H1 (cell line): ENCODE results near the gene ADGRF1. TPM values are rescaled to one million over a fixed set of nuclear protein-coding genes. Genes with fewer than 3 reads are reported as not detected.
A peak's percentile ranks its signal among the peaks of the same experiment; 100 is the strongest.

Experiments
- CTCF ChIA-PET: fragments of 300-600 bp; sonication (Branson Sonifier 250); formaldehyde crosslinking; loops from one replicate; lab custom pipeline; 2021; ENCODE audit not compliant: partially characterized antibody; lab: Charles Lee
- POLR2A ChIA-PET: fragments of 300-600 bp; sonication (Branson Sonifier 250); formaldehyde crosslinking; loops from one replicate; lab custom pipeline; 2021; ENCODE audit warnings: inconsistent platforms; ENCODE audit not compliant: partially characterized antibody; lab: Charles Lee
- DNase-seq, 2 experiments: peaks; one replicate each; pipeline versions ENCODE4 v3.0.0 to v3.0.0-alpha.2; 2010 to 2022; ENCODE audit warnings: low spot score in 2 of 2, low read depth in 1 of 2, mixed read lengths in 1 of 2
- FAIRE-seq: peaks from 2 replicates; lab custom pipeline; 2011; peaks lifted over from hg19 to GRCh38; lab: Jason Lieb, UNC
- H2AFZ ChIP-seq: 2 replicates; pipeline ENCODE4 v1.8.1; 2012; ENCODE audit warnings: low read length, inconsistent platforms
- H2AK5ac ChIP-seq: 2 replicates; pipeline ENCODE4 v1.6.1; 2013; ENCODE audit warnings: low read depth, low read length
- H2BK120ac ChIP-seq: replicated peaks from 2 replicates; pipeline ENCODE3; 2013; ENCODE audit warnings: low read depth, low read length, inconsistent platforms
- H2BK12ac ChIP-seq: 2 replicates; pipeline ENCODE4 v1.6.1; 2013; ENCODE audit warnings: low read depth, low read length
- H2BK15ac ChIP-seq: 2 replicates; pipeline ENCODE4 v1.6.1; 2013; ENCODE audit warnings: low read length
- H2BK20ac ChIP-seq: 2 replicates; pipeline ENCODE4 v1.6.1; 2013; ENCODE audit warnings: low read length
- H2BK5ac ChIP-seq: 2 replicates; pipeline ENCODE4 v1.6.1; 2013; ENCODE audit warnings: low read depth, low read length
- H3K14ac ChIP-seq: 2 replicates; pipeline ENCODE4 v1.6.1; 2013; ENCODE audit warnings: inconsistent platforms; ENCODE audit not compliant: insufficient read length
- H3K18ac ChIP-seq: 2 replicates; pipeline ENCODE4 v1.6.1; 2013; ENCODE audit warnings: low read length; ENCODE audit errors: extremely low read depth
- H3K23ac ChIP-seq: 2 replicates; pipeline ENCODE4 v1.6.1; 2013; ENCODE audit warnings: inconsistent platforms; ENCODE audit not compliant: insufficient read length
- H3K23me2 ChIP-seq: 2 replicates; pipeline ENCODE4 v1.6.1; 2013; ENCODE audit warnings: low read depth, low read length
- H3K27ac ChIP-seq: 2 replicates; pipeline ENCODE4 v1.6.1; 2011; ENCODE audit warnings: low read depth, low read length, inconsistent platforms
- H3K27me3 ChIP-seq, 4 experiments: replicated peaks in 1 of 4; 1 replicate in 1 of 4; 2 replicates in 3 of 4; pipeline versions ENCODE4 v1.6.1 to v1.8.1; 2011 to 2013; ENCODE audit warnings: low read length in 3 of 4, mild to moderate bottlenecking in 3 of 4, inconsistent platforms in 2 of 4, mixed read lengths in 2 of 4, moderate library complexity in 1 of 4; ENCODE audit not compliant: control insufficient read depth in 3 of 4, insufficient read depth in 3 of 4; ENCODE audit errors: extremely low read depth in 1 of 4
- H3K36me3 ChIP-seq, 4 experiments: 2 replicates each; pipeline versions ENCODE4 v1.6.1 to v1.8.1; 2011 to 2013; ENCODE audit warnings: mild to moderate bottlenecking in 4 of 4, low read length in 3 of 4, moderate library complexity in 2 of 4, control low read depth in 1 of 4, inconsistent platforms in 1 of 4; ENCODE audit not compliant: insufficient read depth in 4 of 4, control insufficient read depth in 2 of 4
- H3K4ac ChIP-seq: replicated peaks from 2 replicates; pipeline ENCODE3; 2013; ENCODE audit warnings: low read length, low read depth, mixed read lengths, inconsistent platforms; ENCODE audit not compliant: insufficient read length
- H3K4me1 ChIP-seq, 4 experiments: replicated peaks in 1 of 4; 1 replicate in 1 of 4; 2 replicates in 3 of 4; pipeline versions ENCODE4 v1.6.1 to v1.8.1; 2011 to 2013; ENCODE audit warnings: low read length in 3 of 4, inconsistent platforms in 2 of 4, mixed read lengths in 1 of 4; ENCODE audit not compliant: insufficient read depth in 4 of 4, control insufficient read depth in 3 of 4
- H3K4me2 ChIP-seq, 2 experiments: 2 replicates each; pipeline versions ENCODE4 v1.6.1 to v1.8.1; 2011 to 2013; ENCODE audit warnings: low read depth in 2 of 2, low read length in 2 of 2, control low read depth in 1 of 2, inconsistent platforms in 1 of 2, mild to moderate bottlenecking in 1 of 2; ENCODE audit not compliant: insufficient read depth in 1 of 2
- H3K4me3 ChIP-seq, 4 experiments: fragments of 200-600, 300-600 bp in 1 of 4; sonication (generic), shearing (Covaris generic), sonication (Bioruptor Twin) in 1 of 4; 2 replicates each; pipeline versions ENCODE4 v1.5.1 to v1.8.1; 2011 to 2016; ENCODE audit warnings: low read length in 4 of 4, low read depth in 3 of 4, control low read depth in 2 of 4, inconsistent platforms in 2 of 4, mild to moderate bottlenecking in 2 of 4, mixed read lengths in 1 of 4, moderate library complexity in 1 of 4; ENCODE audit not compliant: insufficient read depth in 2 of 4; ENCODE audit errors: extremely low read depth in 1 of 4
- H3K56ac ChIP-seq: replicated peaks from 2 replicates; pipeline ENCODE3; 2013; ENCODE audit warnings: low read depth, mild to moderate bottlenecking, mixed read lengths, low read length, inconsistent platforms; ENCODE audit not compliant: insufficient read length
- H3K79me1 ChIP-seq: 2 replicates; pipeline ENCODE4 v1.6.1; 2013; ENCODE audit warnings: low read depth, low read length, control low read depth
- H3K79me2 ChIP-seq, 2 experiments: 2 replicates each; pipeline versions ENCODE4 v1.6.1 to v1.8.1; 2012 to 2013; ENCODE audit warnings: low read length in 2 of 2, mild to moderate bottlenecking in 2 of 2, inconsistent platforms in 1 of 2; ENCODE audit not compliant: insufficient read depth in 2 of 2, control insufficient read depth in 1 of 2
- H3K9ac ChIP-seq, 4 experiments: replicated peaks in 1 of 4; 1 replicate in 1 of 4; 2 replicates in 3 of 4; pipeline versions ENCODE4 v1.6.1 to v1.8.1; 2011 to 2013; ENCODE audit warnings: low read depth in 3 of 4, low read length in 3 of 4, control low read depth in 2 of 4, mild to moderate bottlenecking in 2 of 4, moderate library complexity in 2 of 4, inconsistent platforms in 1 of 4; ENCODE audit errors: extremely low read depth in 1 of 4
- H3K9me3 ChIP-seq, 2 experiments: 2 replicates each; pipeline versions ENCODE4 v1.6.1 to v1.8.1; 2012 to 2013; ENCODE audit warnings: mild to moderate bottlenecking in 2 of 2, moderate library complexity in 2 of 2, control low read depth in 1 of 2, inconsistent platforms in 1 of 2, low read depth in 1 of 2, low read length in 1 of 2, mixed read lengths in 1 of 2; ENCODE audit not compliant: insufficient read depth in 2 of 2
- H4K20me1 ChIP-seq, 2 experiments: replicated peaks in 1 of 2; 2 replicates each; pipeline versions ENCODE3 to v1.8.1; 2011 to 2013; ENCODE audit warnings: inconsistent platforms in 2 of 2, low read length in 2 of 2, mild to moderate bottlenecking in 1 of 2; ENCODE audit not compliant: insufficient read depth in 2 of 2, control insufficient read depth in 1 of 2
- H4K5ac ChIP-seq: 2 replicates; pipeline ENCODE4 v1.6.1; 2013; ENCODE audit warnings: low read length, low read depth, mixed read lengths, inconsistent platforms; ENCODE audit not compliant: insufficient read length
- H4K8ac ChIP-seq: 2 replicates; pipeline ENCODE4 v1.8.0; 2013; ENCODE audit warnings: mild to moderate bottlenecking, moderate library complexity, low read length, inconsistent platforms; ENCODE audit not compliant: insufficient read depth; ENCODE audit errors: extremely low read depth
- H4K91ac ChIP-seq: replicated peaks from 2 replicates; pipeline ENCODE3; 2013; ENCODE audit warnings: low read length, mixed read lengths, inconsistent platforms; ENCODE audit not compliant: insufficient read length
- CHD1 ChIP-seq: IDR thresholded peaks from 2 replicates; pipeline ENCODE4 v1.6.1; 2012; ENCODE audit warnings: low read depth, low read length, improper control_type of control experiment
- CTBP2 ChIP-seq: IDR thresholded peaks from 2 replicates; pipeline ENCODE4 v1.7.0; 2011; ENCODE audit warnings: borderline replicate concordance, mild to moderate bottlenecking, moderate library complexity, mixed read lengths, low read length; ENCODE audit not compliant: insufficient read depth, insufficient read length
- KDM1A ChIP-seq: fragments of 200-600, 300-600 bp; sonication (generic); IDR thresholded peaks from 2 replicates; pipeline ENCODE4 v1.7.1; 2016; ENCODE audit warnings: mild to moderate bottlenecking, low read length, borderline replicate concordance
- NRF1 ChIP-seq: IDR thresholded peaks from 2 replicates; pipeline ENCODE4 v1.6.1; 2011; ENCODE audit warnings: mild to moderate bottlenecking, low read depth, low read length, improper control_type of control experiment
- RBBP5 ChIP-seq: IDR thresholded peaks from 2 replicates; pipeline ENCODE4 v1.7.1; 2012; ENCODE audit warnings: low read depth, mild to moderate bottlenecking, inconsistent platforms, low read length, moderate library complexity, borderline replicate concordance
- SP4 ChIP-seq: IDR thresholded peaks from 2 replicates; pipeline ENCODE4 v1.6.1; 2012; ENCODE audit warnings: low read length, inconsistent platforms
- TAF7 ChIP-seq: optimal IDR thresholded peaks from 2 replicates; pipeline ENCODE3; 2011; ENCODE audit warnings: low read depth, mild to moderate bottlenecking, inconsistent platforms, low read length, moderate library complexity, borderline replicate concordance
- TCF12 ChIP-seq: IDR thresholded peaks from 2 replicates; pipeline ENCODE4 v1.6.1; 2011; ENCODE audit warnings: low read depth, mild to moderate bottlenecking, low read length
- WGBS, 2 experiments: shearing (Covaris generic) in 1 of 2; methylation state at CpG; one replicate each; pipeline versions ENCODE4 v1.1.6 to v1.1.7; 2013 to 2015; ENCODE audit warnings: low lambda C conversion rate in 2 of 2, mixed read lengths in 2 of 2, inconsistent platforms in 1 of 2, low coverage in 1 of 2, missing lambda C conversion rate in 1 of 2; ENCODE audit not compliant: insufficient replicate concordance in 2 of 2, insufficient coverage in 1 of 2, insufficient read length in 1 of 2; ENCODE audit errors: extremely low coverage in 1 of 2, missing lambda C conversion rate in 1 of 2; 5-methylcytosine and 5-hydroxymethylcytosine counted together
- polyA plus RNA-seq, 7 experiments: library from polyadenylated mRNA; depleted of rRNA in 3 of 7; stranded (reverse) in 5 of 7; unstranded in 2 of 7; fragments of >200 nt in 5 of 7; fragments of 200-250 nt in 2 of 7; gene quantifications; 1 replicate in 5 of 7; 2 replicates in 1 of 7; 4 replicates in 1 of 7; pipeline versions ENCODE4 v1.2.1 to v1.2.3, GENCODE V29; 2011 to 2013; ENCODE audit warnings: missing spikeins in 2 of 7, mixed read lengths in 2 of 7
- total RNA-seq: library from RNA; stranded (reverse); fragmentation: NEBNext Ultra II Directional; extraction: Animal tissue kit (Norgen Biotek cat#: 25700); gene quantifications from 2 replicates; pipeline ENCODE4 v1.2.1, GENCODE V29; 2021

The ADGRF1 gene
- total and polyA plus RNA-seq, 2 of the 8 experiments (the other 6 are each of a cell fraction or from before 2014, with no cell fraction given), result not detected

DNA sequence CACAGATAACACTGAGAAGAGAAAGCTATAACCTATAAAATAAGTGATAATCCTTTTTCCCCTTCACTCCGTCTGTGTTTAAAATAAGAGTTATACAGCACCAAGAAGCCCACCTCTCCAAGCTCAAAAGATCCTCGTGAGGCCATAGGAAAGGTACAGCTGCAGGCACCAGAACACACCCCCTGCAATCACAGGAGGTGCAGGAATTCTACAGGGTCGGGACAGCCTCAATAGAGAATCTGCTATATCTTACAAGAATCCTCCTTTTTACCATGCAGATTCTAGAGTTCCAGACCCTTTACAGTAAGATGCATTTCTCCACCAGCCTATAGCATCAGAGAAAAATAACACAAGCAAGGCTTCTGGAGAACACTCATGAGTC lies 5.0 kb upstream of the ADGRF1 start:
- Histone ChIP-seq H4K91ac (no peak overlapping the region), H3K18ac (no peak overlapping the region), H4K8ac (no peak overlapping the region), H3K4me2 (no peak overlapping the region), H3K9me3 (no peaks in the 10 kb centered on the region), H3K79me1 (no peaks in the 10 kb centered on the region), H2BK15ac (no peak overlapping the region), H3K14ac (no peak overlapping the region), H2BK20ac (no peak overlapping the region), H3K23me2 (no peaks in the 10 kb centered on the region), H3K4ac (no peak overlapping the region), H3K4me3 (no peak overlapping the region), H3K27me3 (no peaks in the 10 kb centered on the region), H2BK120ac (no peak overlapping the region), H4K20me1 (no peaks in the 10 kb centered on the region), H3K56ac (no peak overlapping the region), H3K79me2 (no peaks in the 10 kb centered on the region), H2BK12ac (no peak overlapping the region), H3K27ac (no peak overlapping the region), H3K23ac (no peak overlapping the region), H3K9ac (no peak overlapping the region), H2AFZ (peak overlapping the region; percentile 96), H3K4me1 (no peaks in the 10 kb centered on the region), H3K36me3 (no peaks in the 10 kb centered on the region), H2BK5ac (no peak overlapping the region), H4K5ac (no peak overlapping the region), H2AK5ac (no peak overlapping the region)
- ChIA-PET CTCF (interaction anchor here (0.7 to 3.7 kb wide), 21 partner anchors 11 to 344 kb away, joined by 3 to 23 read pairs (median 5); no protein-coding TSS in a partner anchor), POLR2A (no interaction called here)
- DNase-seq, result no peak
- WGBS, 2 experiments, result 68% methylated on average over 3 of the region's 3 CpGs; no CpG with 5 or more reads in 1 of the 2 experiments
- TF ChIP-seq SP4 (no peak), NRF1 (no peak), TAF7 (no peak), RBBP5 (no peak), CTBP2 (no peak), TCF12 (no peak), CHD1 (no peak), KDM1A (no peak)
- no peak for FAIRE-seq
